Left forelimb (tissue), 1 donor: ENCODE data around the gene PBX1.

Source experiments
- DNase-seq: peaks from one replicate; pipeline ENCODE4 v3.0.0-alpha.2; 2018; ENCODE audit warnings: low spot score

Gene PBX1

DNA sequence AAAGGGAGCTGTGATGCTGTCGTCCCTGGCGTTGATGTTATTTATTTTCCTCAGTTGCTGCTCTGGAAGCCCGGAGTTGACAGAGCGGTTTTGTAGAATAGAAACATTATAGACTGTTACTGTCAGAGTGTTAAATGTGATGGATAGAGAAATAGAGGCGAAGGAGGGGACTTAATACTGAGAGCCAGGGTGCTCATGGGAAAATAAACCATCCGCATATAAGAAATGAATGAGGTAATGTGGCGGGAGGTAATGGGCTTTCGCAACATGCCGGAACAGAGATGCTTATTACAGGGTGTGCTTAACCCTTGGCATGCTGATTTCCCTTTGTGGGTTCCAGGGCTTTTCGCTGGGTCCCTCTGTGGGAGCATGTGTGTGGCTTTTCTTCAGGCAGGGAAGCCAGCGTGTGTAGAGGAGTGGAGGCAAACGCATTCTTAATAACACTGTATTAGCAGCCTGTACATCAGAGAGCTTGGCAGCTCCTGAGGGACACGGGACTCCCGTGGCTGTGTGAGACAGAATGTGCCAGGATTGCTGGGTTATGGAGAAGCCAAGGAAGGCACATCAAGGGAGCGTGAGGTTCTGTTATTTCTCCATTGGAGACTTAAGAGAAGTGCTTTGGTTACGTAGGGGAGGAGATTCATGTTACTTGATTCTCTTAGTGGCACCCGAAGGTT lies 141.0 kb downstream of the PBX1 start:
- DNase-seq, result no peak

- no peak for DNase-seq
These were observed 141.7 kb downstream of the PBX1 start for GRCh38 chr1:164700683-164701082.

- no peak for DNase-seq
These were observed 142.3 kb downstream of the PBX1 start for GRCh38 chr1:164701189-164701761.

- DNase-seq, result no peak
These were observed 143.2 kb downstream of the PBX1 start for GRCh38 chr1:164702216-164702615.

DNA sequence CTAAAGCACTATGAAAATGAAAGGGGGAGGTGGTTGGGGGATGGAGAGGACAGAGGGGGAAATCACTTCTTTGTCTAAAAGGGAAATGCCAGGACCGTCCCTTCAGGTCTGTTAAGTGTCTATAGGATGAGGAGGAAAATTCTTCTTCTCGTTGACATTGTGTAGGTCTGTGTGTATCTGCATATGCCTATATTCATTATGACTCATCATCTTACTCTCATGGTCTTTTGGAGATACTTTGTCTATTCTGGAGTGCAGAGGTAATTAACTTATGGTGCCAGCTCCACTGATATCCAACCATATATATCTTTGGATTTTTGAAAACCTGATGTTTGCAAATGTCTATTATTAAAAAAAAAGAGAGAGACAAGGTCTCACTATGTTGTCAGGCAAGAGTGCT lies 143.7 kb downstream of the PBX1 start:
- DNase-seq, result no peak

GRCh38 chr1:164703463-164703862 lies 144.5 kb downstream of the PBX1 start:
- DNase-seq, result no peak

DNA sequence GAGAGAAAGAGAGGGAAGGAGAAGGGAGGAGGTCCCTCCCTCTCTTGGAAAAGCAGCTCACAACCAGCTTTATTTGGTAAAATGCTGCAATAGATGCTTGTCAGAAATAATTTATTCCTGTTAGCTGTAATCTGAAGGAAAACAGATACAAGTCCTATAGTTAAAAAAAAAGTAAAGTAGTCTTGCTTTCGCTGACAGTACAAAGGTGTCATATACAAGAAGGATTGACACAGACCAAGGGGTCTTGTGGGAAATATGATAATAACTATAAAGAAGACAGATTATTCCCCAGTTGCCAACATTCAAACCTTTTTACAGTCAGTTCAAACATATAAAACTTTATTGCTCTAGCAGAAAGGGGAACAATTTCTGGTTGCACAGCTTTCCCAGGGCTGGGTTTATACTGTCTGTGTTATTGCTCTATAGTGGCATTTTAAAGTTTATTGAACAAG lies 145.0 kb downstream of the PBX1 start:
- no peak for DNase-seq

GRCh38 chr1:164704954-164705353 lies 146.0 kb downstream of the PBX1 start:
- no peak for DNase-seq

- DNase-seq, result no peak
These were observed 147.6 kb downstream of the PBX1 start for GRCh38 chr1:164706606-164706987.

DNA sequence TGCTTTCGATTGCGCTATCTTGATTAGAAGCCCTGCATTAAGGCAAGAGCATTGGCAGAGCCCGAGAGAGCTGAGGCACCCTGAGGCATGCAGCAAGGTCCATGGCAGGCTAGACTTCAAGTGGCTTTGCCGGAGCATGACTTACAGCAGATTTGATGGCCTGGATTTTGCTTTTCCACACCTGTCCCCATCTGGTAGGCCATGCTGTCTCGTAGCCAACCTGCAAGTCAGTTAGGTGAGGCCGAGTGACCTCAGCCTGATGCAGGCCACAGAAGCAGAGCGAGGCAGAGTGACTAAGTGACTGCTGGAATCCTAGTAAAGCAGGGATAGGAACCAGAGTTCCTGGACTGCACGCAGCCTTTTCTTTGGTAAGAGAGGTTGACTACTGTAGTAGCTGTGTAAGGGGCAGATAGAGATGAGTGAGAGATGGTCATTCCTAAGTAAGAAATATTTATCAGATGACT lies 148.9 kb downstream of the PBX1 start:
- no peak for DNase-seq

GRCh38 chr1:164708596-164708995 lies 149.6 kb downstream of the PBX1 start:
- no peak for DNase-seq

- DNase-seq, result no peak
These were observed 150.1 kb downstream of the PBX1 start for GRCh38 chr1:164709126-164709525.

GRCh38 chr1:164709541-164710278 lies 150.7 kb downstream of the PBX1 start:
- no peak for DNase-seq

DNA sequence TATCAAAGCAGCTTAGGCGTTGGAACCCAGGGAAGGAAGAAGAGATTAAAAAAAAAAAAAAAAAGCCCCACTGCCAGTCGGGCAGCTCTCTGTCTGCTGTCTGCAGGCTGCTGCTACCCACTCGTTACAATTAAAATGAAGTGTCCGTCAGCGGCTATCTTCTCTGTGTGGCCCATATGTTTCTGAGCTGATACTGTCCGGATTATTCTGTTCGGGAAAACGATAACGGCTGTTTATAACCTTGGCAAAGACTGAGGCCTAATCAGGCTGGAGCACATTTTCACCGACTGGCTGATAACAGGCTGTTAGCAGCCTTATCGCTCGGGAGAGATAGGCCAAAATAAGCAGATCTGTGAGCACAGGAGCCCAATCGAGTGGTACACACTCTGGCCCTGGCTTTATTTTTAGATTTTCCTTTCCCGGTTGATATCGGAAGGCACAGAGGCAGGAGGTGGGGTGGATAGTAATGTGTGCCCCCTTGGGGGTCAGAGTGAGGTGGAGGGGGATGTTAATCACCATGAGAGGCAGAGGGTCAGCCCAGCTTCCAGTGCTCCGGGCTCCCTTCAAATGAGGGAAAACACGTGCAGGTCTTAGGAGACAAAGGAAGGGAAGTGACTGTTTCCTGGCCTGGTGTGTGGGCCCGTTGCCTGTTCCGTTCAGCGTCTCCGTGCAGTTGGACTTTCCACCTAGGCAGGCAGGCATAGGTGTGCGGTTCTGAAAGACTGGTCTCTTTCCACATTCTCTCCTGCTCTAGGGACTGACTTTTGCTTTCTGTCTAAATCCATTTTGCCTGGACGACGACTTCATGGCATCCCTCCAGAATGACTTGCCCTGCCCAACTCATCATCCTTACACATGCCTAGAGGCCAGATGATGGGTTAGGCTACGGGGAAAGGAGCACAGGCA lies 153.4 kb downstream of the PBX1 start:
- DNase-seq, result no peak

- DNase-seq, result no peak
These were observed 154.6 kb downstream of the PBX1 start for GRCh38 chr1:164713456-164714207.

- DNase-seq, result no peak
These were observed 158.2 kb downstream of the PBX1 start for GRCh38 chr1:164716992-164717703.

DNA sequence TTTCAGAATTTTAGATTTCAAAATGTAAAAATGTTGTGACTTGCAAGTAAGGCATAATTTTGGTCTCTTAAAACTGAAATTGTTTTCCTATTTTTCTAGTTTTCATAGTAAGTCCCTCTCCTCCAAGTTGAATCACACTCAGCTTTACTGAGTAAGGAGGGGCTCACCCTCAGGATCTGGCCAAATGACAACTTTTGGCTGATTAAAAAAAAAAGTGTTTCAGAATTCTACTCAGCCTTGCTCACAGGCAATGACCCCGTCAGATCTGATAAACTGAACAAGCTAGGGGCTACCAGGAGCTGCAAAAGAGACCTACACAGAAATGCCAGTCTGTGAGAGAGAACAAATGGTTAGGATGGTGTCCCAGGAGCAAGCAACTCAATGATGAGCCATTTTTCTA lies 159.8 kb downstream of the PBX1 start:
- no peak for DNase-seq

- no peak for DNase-seq
These were observed 160.9 kb downstream of the PBX1 start for GRCh38 chr1:164719676-164720439.

- DNase-seq, result no peak
These were observed 161.7 kb downstream of the PBX1 start for GRCh38 chr1:164720440-164721227.
